Caco-2 (cell line): ENCODE measurements around the gene TMED1. TPM values are rescaled to one million over a fixed set of nuclear protein-coding genes. Genes with fewer than 3 reads are reported as not detected.

ENCODE experiments used
- BruUV-seq: library from RNA; stranded (reverse); fragments of 400-500 nt; replicated peaks from 2 replicates; lab custom pipeline; 2021; lab: Mats Ljungman, UMichigan
- CTCF ChIA-PET: fragments of 300-600 bp; sonication (Branson Sonifier 250); formaldehyde crosslinking; loops from one replicate; lab custom pipeline; 2022; ENCODE audit warnings: antibody characterized with exemption; lab: Charles Lee
- POLR2A ChIA-PET: fragments of 300-600 bp; sonication (Branson Sonifier 250); formaldehyde crosslinking; loops from one replicate; lab custom pipeline; 2022; ENCODE audit warnings: antibody characterized with exemption; lab: Charles Lee
- DNase-seq, 2 experiments: peaks; one replicate each; pipeline versions ENCODE4 v3.0.0 to v3.0.0-alpha.2; 2020 to 2022
- H3K27me3 ChIP-seq: replicated peaks from 2 replicates; pipeline ENCODE4 v1.6.0; 2011; ENCODE audit warnings: low read length; ENCODE audit not compliant: control insufficient read depth, insufficient read depth
- H3K36me3 ChIP-seq: 2 replicates; pipeline ENCODE4 v1.5.1; 2011; ENCODE audit warnings: low read length; ENCODE audit not compliant: control insufficient read depth, insufficient read depth
- H3K4me1 ChIP-seq: fragments of 250-450 bp; sonication (Bioruptor Pico); 2 replicates; pipeline ENCODE4 v1.5.1; 2020; ENCODE audit warnings: mild to moderate bottlenecking
- H3K4me3 ChIP-seq: 2 replicates; pipeline ENCODE4 v1.5.1; 2011; ENCODE audit warnings: low read depth, mild to moderate bottlenecking, control low read depth, low read length
- H3K9me3 ChIP-seq: fragments of 250-450 bp; sonication (Bioruptor Pico); 2 replicates; pipeline ENCODE4 v1.5.1; 2020; ENCODE audit warnings: mild to moderate bottlenecking, moderate library complexity
- H3K27ac Mint-ChIP-seq: one replicate; pipeline ENCODE4 v1.8.0; 2022; ENCODE audit warnings: mixed read lengths; ENCODE audit not compliant: unreplicated experiment
- H3K27me3 Mint-ChIP-seq: one replicate; pipeline ENCODE4 v1.8.0; 2022; ENCODE audit warnings: mixed read lengths; ENCODE audit not compliant: insufficient read depth, unreplicated experiment
- H3K36me3 Mint-ChIP-seq: one replicate; pipeline ENCODE4 v1.8.0; 2022; ENCODE audit warnings: mild to moderate bottlenecking, mixed read lengths; ENCODE audit not compliant: insufficient read depth, unreplicated experiment
- H3K4me1 Mint-ChIP-seq: one replicate; pipeline ENCODE4 v1.8.0; 2022; ENCODE audit warnings: low read depth, mixed read lengths; ENCODE audit not compliant: unreplicated experiment
- H3K4me3 Mint-ChIP-seq: one replicate; pipeline ENCODE4 v1.8.0; 2022; ENCODE audit warnings: mild to moderate bottlenecking, moderate library complexity, mixed read lengths; ENCODE audit not compliant: unreplicated experiment
- H3K9me3 Mint-ChIP-seq: one replicate; pipeline ENCODE4 v1.8.0; 2022; ENCODE audit warnings: mixed read lengths; ENCODE audit not compliant: unreplicated experiment
- intact Hi-C: fragments of 100-400 bp; cut with micrococcal nuclease; formaldehyde crosslinking; loops from one replicate; pipeline ENCODE4 v1.10.0; 2022; ENCODE audit not compliant: unreplicated experiment
- total RNA-seq: library from RNA; stranded (reverse); gene quantifications from 2 replicates; pipeline ENCODE4 v1.2.3, GENCODE V29; 2022
- TF ChIP-seq, protein P1 (sequence below), 2 experiments: fragments of 200-600 bp in 1 of 2; IDR thresholded peaks; 1 replicate in 1 of 2; 2 replicates in 1 of 2; pipeline versions ENCODE4 v1.5.1 to v1.8.0; 2011 to 2022; ENCODE audit warnings: antibody characterized with exemption in 1 of 2, control low read depth in 1 of 2, inconsistent platforms in 1 of 2, low read depth in 1 of 2, low read length in 1 of 2, mild to moderate bottlenecking in 1 of 2, moderate library complexity in 1 of 2; ENCODE audit not compliant: insufficient read depth in 1 of 2, severe bottlenecking in 1 of 2, unreplicated experiment in 1 of 2

Gene TMED1
- total RNA-seq, 1 experiment from 2014 or later, result 41.4 TPM

DNA sequence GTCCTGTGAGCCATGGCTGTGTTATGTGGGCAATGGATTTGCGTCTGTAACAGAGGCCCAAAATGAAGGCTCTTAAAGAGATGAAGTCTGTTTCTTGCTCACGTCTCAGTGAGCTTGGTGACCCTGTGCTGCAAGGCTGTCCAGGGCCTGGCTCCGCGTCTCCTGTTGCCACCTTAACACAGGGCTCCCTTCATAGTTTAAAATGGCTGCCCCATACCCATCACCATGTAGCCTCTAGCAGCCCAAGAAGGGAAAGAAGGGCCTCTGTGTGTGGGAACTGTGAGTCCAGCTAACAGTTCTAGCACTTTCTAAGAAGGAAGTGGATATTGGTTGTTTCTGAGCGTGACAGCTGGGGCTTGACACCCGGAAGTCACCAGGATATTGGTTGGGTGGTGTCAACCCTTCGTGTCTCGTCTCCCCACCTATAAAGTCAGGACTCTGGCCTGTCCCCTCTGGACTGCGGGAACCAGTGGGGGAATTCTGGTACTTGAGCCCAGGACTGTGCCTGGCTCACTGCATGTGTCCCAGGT, 20.9 kb downstream of the TMED1 start:
- H3K4me3 ChIP-seq, result no peak overlapping the region
- no peaks in the 10 kb centered on the region; the same call in 1 of the 2 replicates for H3K36me3 ChIP-seq
- Mint-ChIP-seq H3K27ac (no peak overlapping the region), H3K36me3 (peaks cover 67% of the 10 kb centered on the region), H3K9me3 (no peaks in the 10 kb centered on the region), H3K4me1 (no peaks in the 10 kb centered on the region), H3K4me3 (no peak overlapping the region), H3K27me3 (no peaks in the 10 kb centered on the region)
- BruUV-seq, result no TSS peak
- H3K4me1 ChIP-seq, result no peaks in the 10 kb centered on the region
- no peaks in the 10 kb centered on the region for H3K9me3 ChIP-seq
- no peaks in the 10 kb centered on the region for H3K27me3 ChIP-seq
- intact Hi-C loops, result no loop called here
- CTCF ChIA-PET, result no interaction called here
- TF ChIP-seq, protein P1, sequence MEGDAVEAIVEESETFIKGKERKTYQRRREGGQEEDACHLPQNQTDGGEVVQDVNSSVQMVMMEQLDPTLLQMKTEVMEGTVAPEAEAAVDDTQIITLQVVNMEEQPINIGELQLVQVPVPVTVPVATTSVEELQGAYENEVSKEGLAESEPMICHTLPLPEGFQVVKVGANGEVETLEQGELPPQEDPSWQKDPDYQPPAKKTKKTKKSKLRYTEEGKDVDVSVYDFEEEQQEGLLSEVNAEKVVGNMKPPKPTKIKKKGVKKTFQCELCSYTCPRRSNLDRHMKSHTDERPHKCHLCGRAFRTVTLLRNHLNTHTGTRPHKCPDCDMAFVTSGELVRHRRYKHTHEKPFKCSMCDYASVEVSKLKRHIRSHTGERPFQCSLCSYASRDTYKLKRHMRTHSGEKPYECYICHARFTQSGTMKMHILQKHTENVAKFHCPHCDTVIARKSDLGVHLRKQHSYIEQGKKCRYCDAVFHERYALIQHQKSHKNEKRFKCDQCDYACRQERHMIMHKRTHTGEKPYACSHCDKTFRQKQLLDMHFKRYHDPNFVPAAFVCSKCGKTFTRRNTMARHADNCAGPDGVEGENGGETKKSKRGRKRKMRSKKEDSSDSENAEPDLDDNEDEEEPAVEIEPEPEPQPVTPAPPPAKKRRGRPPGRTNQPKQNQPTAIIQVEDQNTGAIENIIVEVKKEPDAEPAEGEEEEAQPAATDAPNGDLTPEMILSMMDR (IDR thresholded peaks at IDR 0.05; ENCODE audit: insufficient read depth in 1 of 2, low read depth in 1 of 2, low read length in 1 of 2, severe bottlenecking in 1 of 2, unreplicated experiment in 1 of 2), result no peak
- POLR2A ChIA-PET, result no interaction called here
- DNase-seq, result no peak

DNA sequence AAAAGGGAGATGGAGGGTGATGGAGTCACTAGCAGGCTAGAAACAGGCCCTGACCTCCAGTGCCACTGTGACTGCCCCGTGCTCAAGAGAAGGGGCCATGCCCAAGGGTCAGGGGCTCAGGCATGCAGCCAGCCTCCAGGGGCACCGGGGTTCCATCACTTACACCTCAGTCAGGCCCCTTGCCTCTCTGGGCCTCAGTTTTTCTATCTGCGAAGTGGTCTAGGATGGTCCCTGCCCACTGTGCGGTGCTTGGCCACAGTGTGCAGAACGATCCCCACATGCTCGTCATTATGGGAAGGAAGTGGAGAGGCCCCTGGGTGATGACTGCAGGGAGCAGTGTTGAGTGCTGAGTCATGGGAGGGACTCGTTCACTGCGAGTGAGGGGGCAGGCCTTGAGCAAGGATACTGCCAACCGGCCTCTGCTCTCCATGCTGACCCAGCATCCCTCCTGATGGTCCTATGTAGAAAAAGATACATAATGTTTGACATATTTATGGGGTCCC, 23.1 kb downstream of the TMED1 start:
- intact Hi-C loops, result no loop called here
- BruUV-seq, result no TSS peak
- Mint-ChIP-seq H3K9me3 (no peaks in the 10 kb centered on the region), H3K36me3 (peaks cover 67% of the 10 kb centered on the region), H3K27me3 (no peaks in the 10 kb centered on the region), H3K27ac (no peak overlapping the region), H3K4me3 (no peak overlapping the region), H3K4me1 (no peaks in the 10 kb centered on the region)
- POLR2A ChIA-PET, result no interaction called here
- Histone ChIP-seq H3K27me3 (no peaks in the 10 kb centered on the region), H3K9me3 (no peaks in the 10 kb centered on the region), H3K4me1 (no peaks in the 10 kb centered on the region), H3K36me3 (no peaks in the 10 kb centered on the region; the same call in 1 of the 2 replicates), H3K4me3 (no peak overlapping the region)
- CTCF ChIA-PET, result no interaction called here
- DNase-seq, result no peak
- TF ChIP-seq, protein P1 (IDR thresholded peaks at IDR 0.05; ENCODE audit: insufficient read depth in 1 of 2, low read depth in 1 of 2, low read length in 1 of 2, severe bottlenecking in 1 of 2, unreplicated experiment in 1 of 2), result no peak

DNA sequence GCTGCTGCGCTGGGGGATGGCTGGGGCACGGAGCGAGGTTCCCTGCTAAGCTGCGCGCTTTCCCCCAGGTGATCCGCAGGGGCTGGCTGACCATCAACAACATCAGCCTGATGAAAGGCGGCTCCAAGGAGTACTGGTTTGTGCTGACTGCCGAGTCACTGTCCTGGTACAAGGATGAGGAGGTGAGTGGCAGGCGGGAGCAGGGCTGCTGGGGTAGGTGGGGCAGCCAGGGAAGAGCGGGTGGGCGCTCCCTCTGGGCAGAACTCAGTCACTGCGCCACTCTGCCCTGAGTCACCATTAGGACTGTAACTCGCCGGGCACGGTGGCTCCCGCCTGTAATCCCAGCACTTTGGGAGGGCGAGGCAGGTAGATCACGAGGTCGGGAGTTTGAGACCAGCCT, 23.8 kb downstream of the TMED1 start:
- no peak overlapping the region for H3K4me3 Mint-ChIP-seq
- H3K36me3 Mint-ChIP-seq, result peaks cover 63% of the 10 kb centered on the region
- H3K27ac Mint-ChIP-seq, result no peak overlapping the region

More for the DNA sequence above, 23.8 kb downstream of the TMED1 start:
- no peaks in the 10 kb centered on the region for H3K9me3 Mint-ChIP-seq
- no TSS peak for BruUV-seq
- ChIA-PET CTCF (no interaction called here), POLR2A (no interaction called here)
- Histone ChIP-seq H3K4me1 (no peaks in the 10 kb centered on the region), H3K9me3 (no peaks in the 10 kb centered on the region), H3K27me3 (no peaks in the 10 kb centered on the region), H3K36me3 (no peaks in the 10 kb centered on the region; the same call in 1 of the 2 replicates), H3K4me3 (no peak overlapping the region)
- TF ChIP-seq, protein P1 (IDR thresholded peaks at IDR 0.05; ENCODE audit: insufficient read depth in 1 of 2, low read depth in 1 of 2, low read length in 1 of 2, severe bottlenecking in 1 of 2, unreplicated experiment in 1 of 2), result no peak
- DNase-seq, result no peak
- no peaks in the 10 kb centered on the region for H3K4me1 Mint-ChIP-seq
- intact Hi-C loops, result no loop called here
- H3K27me3 Mint-ChIP-seq, result no peaks in the 10 kb centered on the region
